CD14-positive monocyte (primary cell): ENCODE results near the gene NOD2. TPM values are rescaled to one million over a fixed set of nuclear protein-coding genes. Genes with fewer than 3 reads are reported as not detected.

Experiments used
- DNase-seq, 3 donors: peaks; one replicate each; pipeline ENCODE4 v3.0.0-alpha.2; 2011 to 2022
- H2AFZ ChIP-seq: 2 replicates; pipeline ENCODE4 v1.6.0; 2012; ENCODE audit warnings: mild to moderate bottlenecking, low read depth, low read length, inconsistent platforms; ENCODE audit not compliant: insufficient read depth, poor library complexity, severe bottlenecking
- H3K27ac ChIP-seq, 2 donors: 1 replicate in 1 of 2; 2 replicates in 1 of 2; pipeline ENCODE4 v1.5.1; 2012 to 2013; ENCODE audit warnings: low read length in 2 of 2, control low read depth in 1 of 2, inconsistent platforms in 1 of 2, low read depth in 1 of 2, mild to moderate bottlenecking in 1 of 2
- H3K27me3 ChIP-seq, 2 donors: one replicate each; pipeline versions ENCODE4 v1.6.0 to v1.6.1; 2011 to 2013; ENCODE audit warnings: low read length in 2 of 2; ENCODE audit not compliant: control insufficient read depth in 2 of 2, insufficient read depth in 2 of 2
- H3K36me3 ChIP-seq, 2 donors: replicated peaks in 1 of 2; 1 replicate in 1 of 2; 2 replicates in 1 of 2; pipeline versions ENCODE4 v1.5.1 to v1.6.1; 2012 to 2013; ENCODE audit warnings: low read length in 2 of 2, control low read depth in 1 of 2, inconsistent platforms in 1 of 2, mild to moderate bottlenecking in 1 of 2; ENCODE audit not compliant: insufficient read depth in 2 of 2, control insufficient read depth in 1 of 2
- H3K4me1 ChIP-seq, 2 donors: 1 replicate in 1 of 2; 2 replicates in 1 of 2; pipeline versions ENCODE4 v1.5.1 to v1.6.1; 2012 to 2013; ENCODE audit warnings: low read length in 2 of 2, control low read depth in 1 of 2, inconsistent platforms in 1 of 2, mild to moderate bottlenecking in 1 of 2, moderate library complexity in 1 of 2; ENCODE audit not compliant: insufficient read depth in 2 of 2, control insufficient read depth in 1 of 2
- H3K4me2 ChIP-seq: replicated peaks from 2 replicates; pipeline ENCODE3; 2012; ENCODE audit warnings: low read length, moderate library complexity, mild to moderate bottlenecking; ENCODE audit not compliant: poor library complexity, severe bottlenecking; ENCODE audit errors: extremely low read depth
- H3K4me3 ChIP-seq, 3 experiments: fragments of 200-600 bp in 1 of 3; sonication (generic) in 1 of 3; replicated peaks in 1 of 3; 1 replicate in 2 of 3; 2 replicates in 1 of 3; pipeline ENCODE4 v1.5.1; 2011 to 2013; ENCODE audit warnings: low read length in 3 of 3, mild to moderate bottlenecking in 3 of 3, control low read depth in 2 of 3, low read depth in 2 of 3, inconsistent platforms in 1 of 3, moderate library complexity in 1 of 3
- H3K79me2 ChIP-seq: 2 replicates; pipeline ENCODE4 v1.6.0; 2012; ENCODE audit warnings: mild to moderate bottlenecking, control low read depth, inconsistent platforms, low read length, moderate library complexity; ENCODE audit not compliant: insufficient read depth
- H3K9ac ChIP-seq: 2 replicates; pipeline ENCODE4 v1.6.0; 2017; ENCODE audit warnings: low read length, mild to moderate bottlenecking; ENCODE audit not compliant: insufficient read depth, poor library complexity, severe bottlenecking
- H3K9me3 ChIP-seq, 2 donors: replicated peaks in 1 of 2; 1 replicate in 1 of 2; 2 replicates in 1 of 2; pipeline versions ENCODE4 v1.5.1 to v1.6.1; 2012 to 2013; ENCODE audit warnings: low read length in 2 of 2, control low read depth in 1 of 2; ENCODE audit not compliant: control insufficient read depth in 1 of 2, insufficient read depth in 1 of 2
- H4K20me1 ChIP-seq: 2 replicates; pipeline ENCODE4 v1.6.0; 2012; ENCODE audit warnings: mild to moderate bottlenecking, low read length, control low read depth, moderate library complexity; ENCODE audit not compliant: insufficient read depth
- H3K27ac Mint-ChIP-seq, 7 donors: one replicate each; pipeline ENCODE4 v1.8.0; 2020; ENCODE audit warnings: mild to moderate bottlenecking in 7 of 7, mixed read lengths in 7 of 7, moderate library complexity in 6 of 7, inconsistent platforms in 2 of 7
- H3K27me3 Mint-ChIP-seq, 3 donors: one replicate each; pipeline ENCODE4 v1.8.0; 2021 to 2022; ENCODE audit warnings: low read depth in 3 of 3, mild to moderate bottlenecking in 3 of 3, mixed read lengths in 3 of 3, moderate library complexity in 3 of 3, inconsistent platforms in 1 of 3
- H3K36me3 Mint-ChIP-seq, 2 donors: one replicate each; pipeline ENCODE4 v1.8.0; 2020; ENCODE audit warnings: mixed read lengths in 2 of 2, inconsistent platforms in 1 of 2, mild to moderate bottlenecking in 1 of 2
- H3K4me1 Mint-ChIP-seq: one replicate; pipeline ENCODE4 v1.8.0; 2020; ENCODE audit warnings: mild to moderate bottlenecking, mixed read lengths
- H3K4me3 Mint-ChIP-seq, 2 donors: one replicate each; pipeline ENCODE4 v1.8.0; 2020; ENCODE audit warnings: mild to moderate bottlenecking in 2 of 2, mixed read lengths in 2 of 2, moderate library complexity in 1 of 2
- H3K9me3 Mint-ChIP-seq, 7 donors: one replicate each; pipeline ENCODE4 v1.8.0; 2020 to 2022; ENCODE audit warnings: mixed read lengths in 7 of 7, mild to moderate bottlenecking in 6 of 7, moderate library complexity in 6 of 7, inconsistent platforms in 2 of 7
- WGBS: methylation state at CpG from one replicate; pipeline ENCODE4 v1.1.5; 2013; ENCODE audit warnings: missing lambda C conversion rate; ENCODE audit not compliant: insufficient coverage; 5-methylcytosine and 5-hydroxymethylcytosine counted together
- intact Hi-C, 2 donors: fragments of 100-400 bp; cut with micrococcal nuclease; formaldehyde crosslinking; loops; one replicate each; pipeline versions ENCODE4 v1.15.0 to v1.15.1; 2023
- polyA plus RNA-seq, 3 donors: library from polyadenylated mRNA; depleted of rRNA in 1 of 3; unstranded in 2 of 3; stranded (reverse) in 1 of 3; fragments of 300-500 nt in 2 of 3; fragments of >200 nt in 1 of 3; fragmentation: Illumina TruSeq in 2 of 3; gene quantifications; 1 replicate in 2 of 3; 2 replicates in 1 of 3; pipeline ENCODE4 v1.2.3, GENCODE V29; 2012 to 2021
- TF ChIP-seq, protein P1 (sequence below): fragments of 200-600 bp; IDR thresholded peaks from one replicate; pipeline ENCODE4 v1.8.0; 2022; ENCODE audit warnings: antibody characterized with exemption, mild to moderate bottlenecking

Gene NOD2
- polyA plus RNA-seq, 3 donors, result 18.5 to 83.3 (median 29.7) TPM

DNA sequence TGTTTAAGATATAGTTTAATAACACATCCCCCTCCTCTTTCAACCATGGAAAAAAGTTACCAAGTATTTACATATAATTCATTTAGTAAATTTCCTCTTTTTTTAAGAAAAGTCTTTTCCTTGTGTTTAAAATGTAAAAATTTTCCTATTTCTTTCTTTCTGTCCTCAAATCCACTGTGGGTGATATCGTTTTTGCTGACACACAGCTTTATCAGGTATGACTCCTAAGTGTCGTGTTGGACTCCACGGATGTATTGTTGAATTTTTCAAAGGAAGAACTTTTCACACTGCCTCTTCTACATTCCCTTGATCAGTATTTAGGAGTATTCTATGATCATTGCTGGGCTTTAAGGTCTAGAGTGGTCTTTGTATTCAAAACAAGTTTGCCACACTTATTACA, 81.6 kb downstream of the NOD2 start:
- TF ChIP-seq, protein P1, sequence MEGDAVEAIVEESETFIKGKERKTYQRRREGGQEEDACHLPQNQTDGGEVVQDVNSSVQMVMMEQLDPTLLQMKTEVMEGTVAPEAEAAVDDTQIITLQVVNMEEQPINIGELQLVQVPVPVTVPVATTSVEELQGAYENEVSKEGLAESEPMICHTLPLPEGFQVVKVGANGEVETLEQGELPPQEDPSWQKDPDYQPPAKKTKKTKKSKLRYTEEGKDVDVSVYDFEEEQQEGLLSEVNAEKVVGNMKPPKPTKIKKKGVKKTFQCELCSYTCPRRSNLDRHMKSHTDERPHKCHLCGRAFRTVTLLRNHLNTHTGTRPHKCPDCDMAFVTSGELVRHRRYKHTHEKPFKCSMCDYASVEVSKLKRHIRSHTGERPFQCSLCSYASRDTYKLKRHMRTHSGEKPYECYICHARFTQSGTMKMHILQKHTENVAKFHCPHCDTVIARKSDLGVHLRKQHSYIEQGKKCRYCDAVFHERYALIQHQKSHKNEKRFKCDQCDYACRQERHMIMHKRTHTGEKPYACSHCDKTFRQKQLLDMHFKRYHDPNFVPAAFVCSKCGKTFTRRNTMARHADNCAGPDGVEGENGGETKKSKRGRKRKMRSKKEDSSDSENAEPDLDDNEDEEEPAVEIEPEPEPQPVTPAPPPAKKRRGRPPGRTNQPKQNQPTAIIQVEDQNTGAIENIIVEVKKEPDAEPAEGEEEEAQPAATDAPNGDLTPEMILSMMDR, result no peak
- Histone ChIP-seq H3K9me3 (no peaks in the 10 kb centered on the region), H3K9ac (no peak overlapping the region), H3K27ac (no peak overlapping the region), H4K20me1 (peaks cover 87% of the 10 kb centered on the region), H3K79me2 (peaks cover 41% of the 10 kb centered on the region), H3K4me2 (no peak overlapping the region), H3K4me1 (no peaks in the 10 kb centered on the region), H3K27me3 (no peaks in the 10 kb centered on the region), H3K4me3 (no peak overlapping the region), H2AFZ (no peak overlapping the region), H3K36me3 (peaks cover 56 to 79% of the 10 kb centered on the region in 2 donors)
- intact Hi-C loops, result no loop called here
- H3K4me1 Mint-ChIP-seq, result peaks cover 3% of the 10 kb centered on the region
- no peak overlapping the region for H3K4me3 Mint-ChIP-seq
- WGBS, result no CpG with 5 or more reads among the region's 3 CpGs
- no peak for DNase-seq
- peaks cover 56 to 60% of the 10 kb centered on the region in 2 donors for H3K36me3 Mint-ChIP-seq
- H3K27ac Mint-ChIP-seq, result no peak overlapping the region
- peaks cover 0 to 1% (median 0%) of the 10 kb centered on the region in 3 donors for H3K27me3 Mint-ChIP-seq
- peaks cover 0 to 4% (median 0%) of the 10 kb centered on the region in 7 donors for H3K9me3 Mint-ChIP-seq

DNA sequence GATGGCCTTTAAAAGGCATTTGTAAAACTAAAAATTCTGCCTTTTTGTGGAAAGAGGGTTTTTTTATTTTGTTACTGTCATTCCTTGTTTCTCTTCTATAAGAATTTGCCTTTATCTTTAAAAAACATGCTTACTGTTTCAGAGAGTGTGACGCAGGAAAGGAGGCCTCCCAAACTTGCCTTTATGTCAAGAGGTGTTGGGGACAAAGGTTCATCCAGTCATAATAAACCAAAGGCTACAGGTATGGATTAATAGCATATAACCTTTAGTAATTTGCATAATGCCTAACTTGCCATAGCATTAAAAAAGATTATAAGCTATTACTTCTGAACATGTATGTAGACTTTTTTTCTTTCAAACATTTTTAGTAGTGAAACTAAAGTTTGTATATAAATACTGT, 82.6 kb downstream of the NOD2 start:
- Histone ChIP-seq H2AFZ (no peak overlapping the region), H3K27me3 (no peaks in the 10 kb centered on the region), H3K4me3 (no peak overlapping the region), H3K36me3 (peaks cover 66 to 82% of the 10 kb centered on the region in 2 donors), H3K79me2 (peaks cover 35% of the 10 kb centered on the region), H3K27ac (no peak overlapping the region), H3K9me3 (no peaks in the 10 kb centered on the region), H3K4me2 (no peak overlapping the region), H4K20me1 (peaks cover 81% of the 10 kb centered on the region), H3K4me1 (no peaks in the 10 kb centered on the region), H3K9ac (no peak overlapping the region)
- no peak overlapping the region for H3K4me3 Mint-ChIP-seq
- H3K4me1 Mint-ChIP-seq, result peaks cover 3% of the 10 kb centered on the region
- TF ChIP-seq, protein P1, result no peak
- no peak overlapping the region for H3K27ac Mint-ChIP-seq
- H3K9me3 Mint-ChIP-seq, result no peaks in the 10 kb centered on the region
- intact Hi-C loops, result no loop called here
- no peaks in the 10 kb centered on the region for H3K27me3 Mint-ChIP-seq
- H3K36me3 Mint-ChIP-seq, result peaks cover 58 to 60% of the 10 kb centered on the region in 2 donors
- WGBS, result no CpG with 5 or more reads among the region's 1 CpG
- DNase-seq, result no peak
